ENCODE measurements around the gene NLRP14. TPM values are rescaled to one million over a fixed set of nuclear protein-coding genes. Genes with fewer than 3 reads are reported as not detected.

Gene NLRP14
- total RNA-seq, 4 donors from 2014 or later, result 0.41 to 0.48 TPM; not detected in 2

- Histone ChIP-seq H3K36me3 (no peaks in the 10 kb centered on the region), H3K4me3 (no peak overlapping the region), H3K4me1 (no peaks in the 10 kb centered on the region), H3K27ac (no peak overlapping the region), H3K9me3 (no peaks in the 10 kb centered on the region), H3K27me3 (no peaks in the 10 kb centered on the region)
- in situ Hi-C loops (cut with MboI; ENCODE audit: low pct_ligation_motif_present in 1 of 4, low pct_unique_long_range_greater_than_20kb in 1 of 4, low sequenced_read_pairs in 3 of 4), result no loop called here
- intact Hi-C loops (cut with DNase I; ENCODE audit: low total_unique reads), result no loop called here
- no peak for TF ChIP-seq CTCF (IDR thresholded peaks at IDR 0.05)
- 64 to 76% methylated on average over 6 of the region's 6 CpGs for WGBS, 2 donors (ENCODE audit: low coverage in 1 of 2)
- DNase-seq, result no peak
Measured at GRCh38 chr11:7056828-7057513, 36.7 kb downstream of the NLRP14 start.

GRCh38 chr11:7057641-7058040 is 37.4 kb downstream of the NLRP14 start:
- H3K36me3 ChIP-seq, result no peaks in the 10 kb centered on the region
- H3K9me3 ChIP-seq, result no peaks in the 10 kb centered on the region
- H3K27ac ChIP-seq, result no peak overlapping the region
- TF ChIP-seq CTCF (IDR thresholded peaks at IDR 0.05) (no peak), POLR2AphosphoS5 (IDR thresholded peaks at IDR 0.05) (no peak), POLR2A (IDR thresholded peaks at IDR 0.05) (no peak), EP300 (IDR thresholded peaks at IDR 0.05; ENCODE audit: low read depth) (no peak)
- no peaks in the 10 kb centered on the region for H3K27me3 ChIP-seq
- intact Hi-C loops (cut with DNase I; ENCODE audit: low total_unique reads), result no loop called here
- no peak for DNase-seq
- no peak overlapping the region for H3K4me3 ChIP-seq
- WGBS, 2 donors (ENCODE audit: low coverage in 1 of 2), result 32 to 51% methylated on average over 2 of the region's 2 CpGs
- H3K4me1 ChIP-seq, result no peaks in the 10 kb centered on the region
- in situ Hi-C loops (cut with MboI; ENCODE audit: low pct_ligation_motif_present in 1 of 4, low pct_unique_long_range_greater_than_20kb in 1 of 4, low sequenced_read_pairs in 3 of 4), result no loop called here

- in situ Hi-C loops (cut with MboI; ENCODE audit: low pct_ligation_motif_present in 1 of 4, low pct_unique_long_range_greater_than_20kb in 1 of 4, low sequenced_read_pairs in 3 of 4), result no loop called here
- DNase-seq, result no peak
Measured at GRCh38 chr11:7060868-7061267, 40.6 kb downstream of the NLRP14 start.

GRCh38 chr11:7062534-7062933 is 42.3 kb downstream of the NLRP14 start:
- Histone ChIP-seq H3K27me3 (no peaks in the 10 kb centered on the region), H3K27ac (no peak overlapping the region), H3K36me3 (no peaks in the 10 kb centered on the region), H3K9me3 (no peaks in the 10 kb centered on the region), H3K4me1 (no peaks in the 10 kb centered on the region), H3K4me3 (no peak overlapping the region)
- in situ Hi-C loops (cut with MboI; ENCODE audit: low pct_ligation_motif_present in 1 of 4, low pct_unique_long_range_greater_than_20kb in 1 of 4, low sequenced_read_pairs in 3 of 4), result no loop called here
- WGBS, 2 donors (ENCODE audit: low coverage in 1 of 2), result 90% methylated on average over 2 of the region's 2 CpGs
- TF ChIP-seq CTCF (IDR thresholded peaks at IDR 0.05), result no peak
- TF ChIP-seq POLR2A (IDR thresholded peaks at IDR 0.05), result no peak
- TF ChIP-seq POLR2AphosphoS5 (IDR thresholded peaks at IDR 0.05), result no peak
- TF ChIP-seq EP300 (IDR thresholded peaks at IDR 0.05; ENCODE audit: low read depth), result no peak
- DNase-seq, result no peak
- intact Hi-C loops (cut with DNase I; ENCODE audit: low total_unique reads), result no loop called here

More at GRCh38 chr11:7060868-7061267, 40.6 kb downstream of the NLRP14 start:
- H3K27me3 ChIP-seq, result no peaks in the 10 kb centered on the region
- no peak overlapping the region for H3K4me3 ChIP-seq
- H3K4me1 ChIP-seq, result no peaks in the 10 kb centered on the region
- H3K27ac ChIP-seq, result no peak overlapping the region
- 67 to 70% methylated on average over 1 of the region's 1 CpG for WGBS, 2 donors (ENCODE audit: low coverage in 1 of 2)
- no peak for TF ChIP-seq EP300 (IDR thresholded peaks at IDR 0.05; ENCODE audit: low read depth)
- no peak for TF ChIP-seq CTCF (IDR thresholded peaks at IDR 0.05)
- no peak for TF ChIP-seq POLR2AphosphoS5 (IDR thresholded peaks at IDR 0.05)
- no peak for TF ChIP-seq POLR2A (IDR thresholded peaks at IDR 0.05)
- no peaks in the 10 kb centered on the region for H3K36me3 ChIP-seq
- intact Hi-C loops (cut with DNase I; ENCODE audit: low total_unique reads), result no loop called here
- H3K9me3 ChIP-seq, result no peaks in the 10 kb centered on the region

All from transverse colon (tissue), 4 donors.